WTC11 (cell line): ENCODE data around the gene ZNF438.

ENCODE experiments used
- ATF2 ChIP-seq: sonication (generic); formaldehyde crosslinking; IDR thresholded peaks from 2 replicates; pipeline ENCODE4 v1.8.1; 2022; ENCODE audit warnings: low read depth, missing genetic modification reagents, borderline replicate concordance
- ATF3 ChIP-seq: sonication (generic); formaldehyde crosslinking; conservative IDR thresholded peaks from 2 replicates; pipeline ENCODE4 v1.8.1; 2022; ENCODE audit warnings: mild to moderate bottlenecking, missing genetic modification reagents
- CTCF ChIP-seq: fragments of 200-600 bp; IDR thresholded peaks from 2 replicates; pipeline ENCODE4 v1.8.0; 2022; ENCODE audit warnings: antibody characterized with exemption
- FOXP4 ChIP-seq: sonication (generic); formaldehyde crosslinking; IDR thresholded peaks from 2 replicates; pipeline ENCODE4 v1.8.0; 2022; ENCODE audit warnings: mild to moderate bottlenecking, missing genetic modification reagents
- NFE2L1 ChIP-seq: sonication (generic); formaldehyde crosslinking; IDR thresholded peaks from 2 replicates; pipeline ENCODE4 v1.8.1; 2023; ENCODE audit warnings: missing genetic modification reagents
- NR3C1 ChIP-seq: sonication (generic); formaldehyde crosslinking; conservative IDR thresholded peaks from 2 replicates; pipeline ENCODE4 v1.8.1; 2023; ENCODE audit warnings: low read depth, mild to moderate bottlenecking, missing genetic modification reagents
- PRDM15 ChIP-seq: sonication (generic); formaldehyde crosslinking; IDR thresholded peaks from 2 replicates; pipeline ENCODE4 v1.8.0; 2022; ENCODE audit warnings: missing genetic modification reagents
- SP1 ChIP-seq: sonication (generic); formaldehyde crosslinking; conservative IDR thresholded peaks from 2 replicates; pipeline ENCODE4 v1.8.1; 2022; ENCODE audit warnings: missing genetic modification reagents
- TP53 ChIP-seq: sonication (generic); formaldehyde crosslinking; IDR thresholded peaks from 2 replicates; pipeline ENCODE4 v1.8.1; 2023; ENCODE audit warnings: mild to moderate bottlenecking, missing genetic modification reagents
- USF1 ChIP-seq: sonication (generic); formaldehyde crosslinking; IDR thresholded peaks from 2 replicates; pipeline ENCODE4 v1.8.0; 2022; ENCODE audit warnings: mild to moderate bottlenecking, missing genetic modification reagents
- ZBTB21 ChIP-seq: sonication (generic); formaldehyde crosslinking; IDR thresholded peaks from 2 replicates; pipeline ENCODE4 v1.8.1; 2023; ENCODE audit warnings: mild to moderate bottlenecking, missing genetic modification reagents, borderline replicate concordance

GRCh38 chr10:30915146-30915545 is 116.5 kb downstream of the ZNF438 start:
- TF ChIP-seq TP53 (CRISPR knock-in tag) (no peak), CTCF (no peak), PRDM15 (CRISPR knock-in tag) (no peak), NR3C1 (CRISPR knock-in tag) (no peak), ZBTB21 (CRISPR knock-in tag) (no peak), NFE2L1 (no peak), SP1 (CRISPR knock-in tag) (no peak), FOXP4 (CRISPR knock-in tag) (no peak), ATF2 (CRISPR knock-in tag) (no peak), ATF3 (CRISPR knock-in tag) (no peak), USF1 (CRISPR knock-in tag) (no peak)
